ENCODE results near the gene RNF225.

DNA sequence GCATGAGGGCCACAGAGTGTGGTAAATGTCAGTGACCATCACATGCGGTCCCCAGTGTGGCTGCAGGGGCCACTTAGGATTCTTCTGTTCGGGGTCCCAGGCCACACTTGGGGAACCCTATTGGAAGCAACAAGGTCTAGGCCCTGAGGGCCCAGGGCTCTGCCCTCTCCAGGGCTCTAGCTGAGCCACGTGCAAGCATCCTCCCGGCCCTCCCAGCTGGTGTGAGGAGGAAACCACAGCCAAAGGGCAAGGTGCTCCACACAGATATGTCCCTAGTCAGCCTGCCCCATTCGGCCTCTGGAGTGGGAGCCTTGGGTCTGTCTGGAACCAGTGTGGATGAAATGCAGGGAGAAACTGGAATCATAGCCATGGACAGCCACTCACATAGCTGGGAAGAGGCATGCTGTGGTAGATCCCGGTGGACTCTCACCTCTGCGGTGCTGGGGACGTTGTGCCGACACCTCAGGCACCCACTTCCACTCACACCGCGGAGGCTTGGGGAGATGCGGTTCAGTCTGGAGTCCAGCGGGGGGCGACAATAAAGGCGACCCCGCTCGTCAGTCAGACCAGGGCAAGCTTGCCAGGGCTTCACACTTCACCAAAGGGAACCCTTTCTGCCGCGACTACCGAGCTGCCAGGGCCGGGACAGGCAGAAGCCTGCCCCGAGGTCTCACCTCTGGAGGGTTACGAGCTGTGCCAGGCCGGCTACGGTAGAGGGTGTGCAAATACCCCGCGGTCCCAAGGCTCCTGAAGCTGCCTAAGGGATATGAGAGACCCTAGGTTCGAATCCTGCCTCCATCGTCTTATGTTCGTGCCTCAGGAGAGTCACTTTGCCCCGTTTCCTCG, 28.6 kb upstream of the RNF225 start:
- TF ChIP-seq TAF1 (IDR thresholded peaks at IDR 0.05; ENCODE audit: control insufficient read depth, extremely low read depth, insufficient read depth, low read length, severe bottlenecking) (no peak), ZNF324 (CRISPR knock-in tag; IDR thresholded peaks at IDR 0.05) (no peak)
